ENCODE results near the gene GBP6.

Gene GBP6

DNA sequence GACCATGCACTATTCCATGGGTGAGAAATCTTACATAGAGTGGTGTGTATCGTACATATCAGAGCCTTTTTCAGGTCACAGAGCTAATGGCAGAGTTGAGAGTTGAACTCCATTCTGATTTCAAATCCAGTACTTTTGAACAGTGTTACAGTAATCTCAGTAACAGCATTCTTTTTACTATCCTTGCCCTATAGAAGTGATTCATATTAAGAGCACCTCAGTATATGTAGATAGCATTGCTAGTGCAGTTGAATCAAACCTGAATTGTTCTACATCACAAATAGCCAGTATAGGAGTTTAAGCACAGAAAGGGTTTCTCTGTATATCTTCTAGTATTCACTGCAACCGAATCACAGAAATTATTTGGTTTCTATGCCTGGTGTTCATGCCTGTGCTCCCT, 11.4 kb upstream of the GBP6 start:
- ATAC-seq (ENCODE audit: insufficient read depth, low read depth) = no peak
- no peak for DNase-seq
- no peaks in the 10 kb centered on the region for H3K9me3 ChIP-seq (ENCODE audit: insufficient read depth, low read length, severe bottlenecking)
- no peaks in the 10 kb centered on the region for H3K79me2 ChIP-seq (ENCODE audit: insufficient read depth, low read length)
- no peak overlapping the region for H3K4me3 ChIP-seq (ENCODE audit: low read depth in 1 of 2, low read length in 2 of 2)
- no peaks in the 10 kb centered on the region for H3K36me3 ChIP-seq (ENCODE audit: insufficient read depth, low read length)
- no peak overlapping the region for H3K9ac ChIP-seq (ENCODE audit: low read depth, low read length)
- no peak overlapping the region for H2AFZ ChIP-seq (ENCODE audit: low read depth, low read length)
- peaks cover 12% of the 10 kb centered on the region for H3K4me1 ChIP-seq (ENCODE audit: insufficient read depth, low read length)
- no peak overlapping the region for H3K27ac ChIP-seq (ENCODE audit: low read length)
- H3K27me3 ChIP-seq (ENCODE audit: insufficient read depth, low read length, poor library complexity) = no peaks in the 10 kb centered on the region
- TF ChIP-seq CTCF (IDR thresholded peaks at IDR 0.05; ENCODE audit: borderline replicate concordance, extremely low read depth, low read length, poor library complexity, severe bottlenecking) (no peak), EZH2 (IDR thresholded peaks at IDR 0.05; ENCODE audit: borderline replicate concordance, low read depth, low read length, severe bottlenecking) (no peak)
- H3K4me2 ChIP-seq (ENCODE audit: insufficient read depth, low read length) = no peak overlapping the region
- H4K20me1 ChIP-seq (ENCODE audit: insufficient read depth, low read length) = no peaks in the 10 kb centered on the region

DNA sequence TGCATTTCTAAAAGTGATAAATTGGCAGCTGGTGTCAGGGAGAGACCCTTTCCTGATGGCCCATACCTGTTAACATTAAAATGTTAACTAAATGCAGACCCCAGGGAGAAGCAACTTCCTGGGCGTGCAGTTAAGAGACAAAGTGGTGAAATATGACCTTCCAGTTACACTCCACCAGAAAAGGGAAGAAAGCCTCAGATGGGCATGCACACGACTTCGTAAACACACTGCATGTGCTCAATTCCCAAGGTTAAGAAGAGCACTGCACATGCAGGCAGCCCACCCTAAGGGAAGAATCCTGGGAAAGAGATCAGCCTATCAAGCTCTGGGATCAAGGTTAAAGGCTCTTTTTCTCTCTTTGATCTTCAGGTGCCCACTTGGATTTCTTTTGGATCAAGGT, 9.7 kb upstream of the GBP6 start:
- H3K27me3 ChIP-seq (ENCODE audit: insufficient read depth, low read length, poor library complexity) = no peaks in the 10 kb centered on the region
- H3K27ac ChIP-seq (ENCODE audit: low read length) = no peak overlapping the region
- H3K79me2 ChIP-seq (ENCODE audit: insufficient read depth, low read length) = no peaks in the 10 kb centered on the region
- no peak overlapping the region for H3K4me3 ChIP-seq (ENCODE audit: low read depth in 1 of 2, low read length in 2 of 2)
- no peak for ATAC-seq (ENCODE audit: insufficient read depth, low read depth)
- no peak overlapping the region for H3K4me2 ChIP-seq (ENCODE audit: insufficient read depth, low read length)
- no peak overlapping the region for H3K9ac ChIP-seq (ENCODE audit: low read depth, low read length)
- H3K36me3 ChIP-seq (ENCODE audit: insufficient read depth, low read length) = no peaks in the 10 kb centered on the region
- no peaks in the 10 kb centered on the region for H3K9me3 ChIP-seq (ENCODE audit: insufficient read depth, low read length, severe bottlenecking)
- DNase-seq = no peak
- H3K4me1 ChIP-seq (ENCODE audit: insufficient read depth, low read length) = peaks cover 26% of the 10 kb centered on the region
- TF ChIP-seq EZH2 (IDR thresholded peaks at IDR 0.05; ENCODE audit: borderline replicate concordance, low read depth, low read length, severe bottlenecking) (no peak), CTCF (IDR thresholded peaks at IDR 0.05; ENCODE audit: borderline replicate concordance, extremely low read depth, low read length, poor library complexity, severe bottlenecking) (no peak)
- H2AFZ ChIP-seq (ENCODE audit: low read depth, low read length) = peak overlapping the region; percentile 33; the same call in 1 of the 2 replicates
- no peaks in the 10 kb centered on the region for H4K20me1 ChIP-seq (ENCODE audit: insufficient read depth, low read length)

DNA sequence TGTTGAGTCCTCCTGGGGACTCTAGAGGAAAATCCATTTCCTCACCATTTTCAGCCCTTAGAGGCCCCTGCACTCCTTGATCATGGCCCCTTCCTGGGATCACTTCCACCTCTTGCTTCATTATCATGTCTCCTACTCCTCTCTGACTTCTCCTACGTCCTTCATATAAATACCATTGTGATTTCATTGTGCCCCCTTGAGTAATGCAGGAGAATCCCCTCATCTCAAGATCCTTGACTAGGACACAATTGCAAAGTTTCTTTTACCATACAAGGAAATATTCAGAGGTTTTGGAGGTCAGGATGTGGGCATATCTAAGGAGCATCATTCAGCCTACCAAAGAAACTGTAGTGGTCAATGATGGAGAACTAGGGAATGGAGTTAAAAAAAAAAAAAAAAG, 8.8 kb upstream of the GBP6 start:
- Histone ChIP-seq H3K27ac (ENCODE audit: low read length) (no peak overlapping the region), H2AFZ (ENCODE audit: low read depth, low read length) (no peak overlapping the region), H3K4me2 (ENCODE audit: insufficient read depth, low read length) (no peak overlapping the region), H3K4me1 (ENCODE audit: insufficient read depth, low read length) (peaks cover 26% of the 10 kb centered on the region), H3K36me3 (ENCODE audit: insufficient read depth, low read length) (no peaks in the 10 kb centered on the region), H3K27me3 (ENCODE audit: insufficient read depth, low read length, poor library complexity) (no peaks in the 10 kb centered on the region), H3K9me3 (ENCODE audit: insufficient read depth, low read length, severe bottlenecking) (no peaks in the 10 kb centered on the region), H4K20me1 (ENCODE audit: insufficient read depth, low read length) (no peaks in the 10 kb centered on the region), H3K9ac (ENCODE audit: low read depth, low read length) (no peak overlapping the region), H3K4me3 (ENCODE audit: low read depth in 1 of 2, low read length in 2 of 2) (no peak overlapping the region), H3K79me2 (ENCODE audit: insufficient read depth, low read length) (no peaks in the 10 kb centered on the region)
- DNase-seq = no peak
- TF ChIP-seq EZH2 (IDR thresholded peaks at IDR 0.05; ENCODE audit: borderline replicate concordance, low read depth, low read length, severe bottlenecking) = no peak
- TF ChIP-seq CTCF (IDR thresholded peaks at IDR 0.05; ENCODE audit: borderline replicate concordance, extremely low read depth, low read length, poor library complexity, severe bottlenecking) = peak; percentile 57
- ATAC-seq (ENCODE audit: insufficient read depth, low read depth) = no peak
